GM18505 (cell line): ENCODE data around the gene PAXX.

ENCODE experiments used
- ATAC-seq: cut with Tn5 transposase; IDR thresholded peaks from one replicate; pipeline ENCODE4 v1.9.1; 2021; ENCODE audit not compliant: unreplicated experiment
- POLR2A ChIP-seq: IDR thresholded peaks from 4 replicates; pipeline ENCODE4 v1.6.1; 2011; ENCODE audit warnings: borderline replicate concordance; ENCODE audit not compliant: insufficient read depth, insufficient read length; ENCODE audit errors: extremely low read depth

PAXX gene

GRCh38 chr9:136965771-136966484 lies 26.3 kb upstream of the PAXX start:
- no peak for TF ChIP-seq POLR2A
- no peak for ATAC-seq

GRCh38 chr9:136968333-136969127 lies 23.7 kb upstream of the PAXX start:
- no peak for TF ChIP-seq POLR2A
- no peak for ATAC-seq

- no peak for ATAC-seq
- TF ChIP-seq POLR2A, result no peak
These were observed 23.1 kb upstream of the PAXX start for GRCh38 chr9:136969150-136969549.

GRCh38 chr9:136969774-136970173 lies 22.4 kb upstream of the PAXX start:
- TF ChIP-seq POLR2A, result no peak

GRCh38 chr9:136970361-136970760 lies 21.9 kb upstream of the PAXX start:
- TF ChIP-seq POLR2A, result no peak
- no peak for ATAC-seq

More at GRCh38 chr9:136969774-136970173, 22.4 kb upstream of the PAXX start:
- no peak for ATAC-seq

GRCh38 chr9:136971746-136972145 lies 20.5 kb upstream of the PAXX start:
- no peak for ATAC-seq
- TF ChIP-seq POLR2A, result no peak

- ATAC-seq, result no peak
- TF ChIP-seq POLR2A, result no peak
These were observed 19.9 kb upstream of the PAXX start for GRCh38 chr9:136972335-136972734.

GRCh38 chr9:136972743-136973142 lies 19.5 kb upstream of the PAXX start:
- no peak for ATAC-seq
- TF ChIP-seq POLR2A, result no peak

- no peak for ATAC-seq
These were observed 18.3 kb upstream of the PAXX start for GRCh38 chr9:136973618-136974617.

GRCh38 chr9:136974817-136975535 lies 17.2 kb upstream of the PAXX start:
- no peak for TF ChIP-seq POLR2A

More at GRCh38 chr9:136973618-136974617, 18.3 kb upstream of the PAXX start:
- no peak for TF ChIP-seq POLR2A

GRCh38 chr9:136975644-136976043 lies 16.6 kb upstream of the PAXX start:
- no peak for ATAC-seq
- TF ChIP-seq POLR2A, result no peak

More at GRCh38 chr9:136974817-136975535, 17.2 kb upstream of the PAXX start:
- ATAC-seq, result no peak

GRCh38 chr9:136977223-136977622 lies 15.0 kb upstream of the PAXX start, which contains the start of gene PTGDS:
Gene PTGDS (plus strand): TSS chr9:136977504. CDS start chr9:136977579, 75 bp downstream.
- TF ChIP-seq POLR2A, result no peak
- no peak for ATAC-seq
